ENCODE measurements around the gene SLC49A4.

- TF ChIP-seq CTCF (IDR thresholded peaks at IDR 0.05): no peak
- no peak for TF ChIP-seq EP300 (IDR thresholded peaks at IDR 0.05)
- no peak for TF ChIP-seq POLR2A (IDR thresholded peaks at IDR 0.05; ENCODE audit: low read depth)
- TF ChIP-seq POLR2AphosphoS5 (IDR thresholded peaks at IDR 0.05): no peak
Measured at GRCh38 chr3:122929188-122930062, 134.6 kb downstream of the SLC49A4 start.
